ENCODE results near the gene ATXN10.

The ATXN10 gene

GRCh38 chr22:45848904-45849303, 177.3 kb downstream of the ATXN10 start:
- H3K9ac ChIP-seq (ENCODE audit: low read depth, low read length), result no peak overlapping the region
- no peak for TF ChIP-seq CTCF (IDR thresholded peaks at IDR 0.05; ENCODE audit: borderline replicate concordance, extremely low read depth, low read length, poor library complexity, severe bottlenecking)
- no peak for TF ChIP-seq EZH2 (IDR thresholded peaks at IDR 0.05; ENCODE audit: borderline replicate concordance, low read depth, low read length, severe bottlenecking)
- H4K20me1 ChIP-seq (ENCODE audit: insufficient read depth, low read length), result 0 out of 2 replicates have a peak, but pooled peaks cover 3% of the 10 kb centered on the region
- DNase-seq (no peak), ATAC-seq (ENCODE audit: insufficient read depth, low read depth) (no peak)
- H3K9me3 ChIP-seq (ENCODE audit: insufficient read depth, low read length, severe bottlenecking), result peaks cover 20% of the 10 kb centered on the region
- no peaks in the 10 kb centered on the region for H3K4me1 ChIP-seq (ENCODE audit: insufficient read depth, low read length)
- H3K4me3 ChIP-seq (ENCODE audit: low read depth in 1 of 2, low read length in 2 of 2), result no peak overlapping the region
- H3K27me3 ChIP-seq (ENCODE audit: insufficient read depth, low read length, poor library complexity), result no peaks in the 10 kb centered on the region
- H3K79me2 ChIP-seq (ENCODE audit: insufficient read depth, low read length), result no peaks in the 10 kb centered on the region
- H2AFZ ChIP-seq (ENCODE audit: low read depth, low read length), result no peak overlapping the region
- no peak overlapping the region for H3K4me2 ChIP-seq (ENCODE audit: insufficient read depth, low read length)
- no peak overlapping the region for H3K27ac ChIP-seq (ENCODE audit: low read length)
- peaks cover 72% of the 10 kb centered on the region for H3K36me3 ChIP-seq (ENCODE audit: insufficient read depth, low read length)

- no peak overlapping the region for H3K4me3 ChIP-seq (ENCODE audit: low read depth in 1 of 2, low read length in 2 of 2)
- no peaks in the 10 kb centered on the region for H3K4me1 ChIP-seq (ENCODE audit: insufficient read depth, low read length)
- H3K4me2 ChIP-seq (ENCODE audit: insufficient read depth, low read length), result no peak overlapping the region
- no peaks in the 10 kb centered on the region for H3K79me2 ChIP-seq (ENCODE audit: insufficient read depth, low read length)
- no peak for ATAC-seq (ENCODE audit: insufficient read depth, low read depth)
- DNase-seq, result no peak
- H3K36me3 ChIP-seq (ENCODE audit: insufficient read depth, low read length), result peaks cover 66% of the 10 kb centered on the region
- no peaks in the 10 kb centered on the region for H4K20me1 ChIP-seq (ENCODE audit: insufficient read depth, low read length)
- H3K27ac ChIP-seq (ENCODE audit: low read length), result no peak overlapping the region
- H2AFZ ChIP-seq (ENCODE audit: low read depth, low read length), result no peak overlapping the region
- peaks cover 20% of the 10 kb centered on the region for H3K9me3 ChIP-seq (ENCODE audit: insufficient read depth, low read length, severe bottlenecking)
- TF ChIP-seq EZH2 (IDR thresholded peaks at IDR 0.05; ENCODE audit: borderline replicate concordance, low read depth, low read length, severe bottlenecking) (no peak), CTCF (IDR thresholded peaks at IDR 0.05; ENCODE audit: borderline replicate concordance, extremely low read depth, low read length, poor library complexity, severe bottlenecking) (no peak)
- H3K27me3 ChIP-seq (ENCODE audit: insufficient read depth, low read length, poor library complexity), result no peaks in the 10 kb centered on the region
- H3K9ac ChIP-seq (ENCODE audit: low read depth, low read length), result no peak overlapping the region
These were observed 181.2 kb downstream of the ATXN10 start for GRCh38 chr22:45852826-45853225.

GRCh38 chr22:45855961-45856360, 184.3 kb downstream of the ATXN10 start:
- TF ChIP-seq CTCF (IDR thresholded peaks at IDR 0.05; ENCODE audit: borderline replicate concordance, extremely low read depth, low read length, poor library complexity, severe bottlenecking) (no peak), EZH2 (IDR thresholded peaks at IDR 0.05; ENCODE audit: borderline replicate concordance, low read depth, low read length, severe bottlenecking) (no peak)
- Histone ChIP-seq H3K9ac (ENCODE audit: low read depth, low read length) (no peak overlapping the region), H3K9me3 (ENCODE audit: insufficient read depth, low read length, severe bottlenecking) (peaks cover 17% of the 10 kb centered on the region), H3K27me3 (ENCODE audit: insufficient read depth, low read length, poor library complexity) (no peaks in the 10 kb centered on the region), H4K20me1 (ENCODE audit: insufficient read depth, low read length) (no peaks in the 10 kb centered on the region), H3K27ac (ENCODE audit: low read length) (no peak overlapping the region), H3K4me1 (ENCODE audit: insufficient read depth, low read length) (no peaks in the 10 kb centered on the region), H3K36me3 (ENCODE audit: insufficient read depth, low read length) (peaks cover 48% of the 10 kb centered on the region), H3K4me2 (ENCODE audit: insufficient read depth, low read length) (no peak overlapping the region), H3K79me2 (ENCODE audit: insufficient read depth, low read length) (no peaks in the 10 kb centered on the region), H3K4me3 (ENCODE audit: low read depth in 1 of 2, low read length in 2 of 2) (no peak overlapping the region), H2AFZ (ENCODE audit: low read depth, low read length) (no peak overlapping the region)
- DNase-seq (no peak), ATAC-seq (ENCODE audit: insufficient read depth, low read depth) (no peak)

- H3K36me3 ChIP-seq (ENCODE audit: insufficient read depth, low read length), result peaks cover 33% of the 10 kb centered on the region
- H3K4me1 ChIP-seq (ENCODE audit: insufficient read depth, low read length), result no peaks in the 10 kb centered on the region
- TF ChIP-seq CTCF (IDR thresholded peaks at IDR 0.05; ENCODE audit: borderline replicate concordance, extremely low read depth, low read length, poor library complexity, severe bottlenecking), result no peak
- TF ChIP-seq EZH2 (IDR thresholded peaks at IDR 0.05; ENCODE audit: borderline replicate concordance, low read depth, low read length, severe bottlenecking), result no peak
- no peak overlapping the region for H3K4me2 ChIP-seq (ENCODE audit: insufficient read depth, low read length)
- peaks cover 3% of the 10 kb centered on the region for H3K9me3 ChIP-seq (ENCODE audit: insufficient read depth, low read length, severe bottlenecking)
- DNase-seq (no peak), ATAC-seq (ENCODE audit: insufficient read depth, low read depth) (no peak)
- H3K9ac ChIP-seq (ENCODE audit: low read depth, low read length), result no peak overlapping the region
- H3K27ac ChIP-seq (ENCODE audit: low read length), result no peak overlapping the region
- no peaks in the 10 kb centered on the region for H3K79me2 ChIP-seq (ENCODE audit: insufficient read depth, low read length)
- H2AFZ ChIP-seq (ENCODE audit: low read depth, low read length), result no peak overlapping the region
- no peaks in the 10 kb centered on the region for H3K27me3 ChIP-seq (ENCODE audit: insufficient read depth, low read length, poor library complexity)
- H3K4me3 ChIP-seq (ENCODE audit: low read depth in 1 of 2, low read length in 2 of 2), result no peak overlapping the region
- H4K20me1 ChIP-seq (ENCODE audit: insufficient read depth, low read length), result peaks cover 8% of the 10 kb centered on the region; the same call in 1 of the 2 replicates
These were observed 185.9 kb downstream of the ATXN10 start for GRCh38 chr22:45857519-45857918.
